Fibroblast of skin of scalp (primary cell): ENCODE data around the gene AMACR. TPM values are rescaled to one million over a fixed set of nuclear protein-coding genes. Genes with fewer than 3 reads are reported as not detected.

Experiments
- DNase-seq: peaks from one replicate; pipeline ENCODE4 v3.0.0-alpha.2; 2013
- polyA plus RNA-seq, 2 experiments: library from polyadenylated mRNA; unstranded; fragments of 120-200 nt; gene quantifications; one replicate each; pipeline ENCODE4 v1.2.1, GENCODE V29; 2013; ENCODE audit not compliant: insufficient read length in 2 of 2

The AMACR gene
- 14.6 TPM for polyA plus RNA-seq (2013, experiment 1 of 2; ENCODE audit: insufficient read length)
- 13.9 TPM for polyA plus RNA-seq (2013, experiment 2 of 2; ENCODE audit: insufficient read length)

- DNase-seq, result peak; percentile 93
These were observed at the start of gene AMACR for GRCh38 chr5:34007621-34008600. TSS of gene AMACR (minus strand) at chr5:34008050. CDS start at chr5:34008019, 31 bp downstream.

- DNase-seq, result no peak
These were observed 49.7 kb upstream of the AMACR start for GRCh38 chr5:34057569-34057968.

DNA sequence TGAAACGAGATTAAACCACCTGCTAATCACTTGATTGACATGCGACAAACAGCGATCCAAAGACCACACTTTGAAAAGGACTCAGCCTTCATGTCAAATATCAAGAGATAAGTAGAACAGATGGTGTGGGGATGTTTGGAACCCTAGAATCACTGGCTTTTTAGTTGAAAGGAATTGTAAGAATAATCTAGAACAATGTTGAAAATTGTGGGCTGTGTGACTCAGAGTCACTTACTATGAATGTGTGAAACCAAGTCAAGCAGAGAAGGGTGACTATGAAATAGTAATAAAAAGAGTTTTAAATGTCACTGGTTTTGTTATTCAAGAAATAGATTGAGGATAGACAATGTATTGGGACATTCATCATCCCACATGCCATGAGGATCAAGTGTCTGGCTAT is 49.3 kb upstream of the AMACR start:
- no peak for DNase-seq

GRCh38 chr5:34055667-34056066 is 47.8 kb upstream of the AMACR start:
- no peak for DNase-seq

DNA sequence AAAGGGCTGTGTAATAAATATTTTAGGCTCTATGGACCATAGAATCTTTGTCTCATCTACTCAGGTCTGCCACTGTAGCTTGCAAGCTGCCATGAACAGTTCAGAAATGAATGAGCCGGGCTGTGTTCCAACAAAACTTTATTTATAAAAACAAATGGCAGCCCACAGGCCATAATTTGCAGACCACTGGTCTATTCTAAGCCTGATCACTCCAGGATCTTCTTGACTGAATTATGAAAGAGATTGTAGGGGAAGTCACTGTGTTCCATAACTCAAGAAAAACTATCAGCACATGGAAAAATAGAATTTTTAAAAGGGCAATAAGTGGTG is 46.5 kb upstream of the AMACR start:
- DNase-seq, result no peak

- no peak for DNase-seq
These were observed 45.9 kb upstream of the AMACR start for GRCh38 chr5:34053571-34054399.

DNA sequence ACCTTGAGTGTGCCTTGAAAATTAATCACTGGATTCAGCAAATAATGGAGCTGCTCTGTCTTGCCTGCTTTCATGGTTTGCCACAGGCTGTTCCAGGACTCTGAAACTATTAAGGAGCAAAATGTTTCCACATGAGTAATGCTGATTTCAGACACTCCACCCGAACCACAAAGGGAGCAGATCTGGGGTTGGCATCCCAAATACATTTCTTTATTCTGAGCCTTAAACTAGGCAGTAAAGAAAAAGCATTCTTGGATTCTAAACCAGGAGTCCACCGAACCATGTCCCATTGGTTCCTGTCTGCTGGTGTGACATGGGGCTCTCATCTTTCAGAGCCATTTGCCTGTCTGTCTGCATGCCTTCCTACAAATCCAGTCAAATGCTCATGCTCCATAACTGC is 45.3 kb upstream of the AMACR start:
- DNase-seq, result peak; percentile 95

GRCh38 chr5:34051374-34051980 is 43.6 kb upstream of the AMACR start:
- no peak for DNase-seq

DNA sequence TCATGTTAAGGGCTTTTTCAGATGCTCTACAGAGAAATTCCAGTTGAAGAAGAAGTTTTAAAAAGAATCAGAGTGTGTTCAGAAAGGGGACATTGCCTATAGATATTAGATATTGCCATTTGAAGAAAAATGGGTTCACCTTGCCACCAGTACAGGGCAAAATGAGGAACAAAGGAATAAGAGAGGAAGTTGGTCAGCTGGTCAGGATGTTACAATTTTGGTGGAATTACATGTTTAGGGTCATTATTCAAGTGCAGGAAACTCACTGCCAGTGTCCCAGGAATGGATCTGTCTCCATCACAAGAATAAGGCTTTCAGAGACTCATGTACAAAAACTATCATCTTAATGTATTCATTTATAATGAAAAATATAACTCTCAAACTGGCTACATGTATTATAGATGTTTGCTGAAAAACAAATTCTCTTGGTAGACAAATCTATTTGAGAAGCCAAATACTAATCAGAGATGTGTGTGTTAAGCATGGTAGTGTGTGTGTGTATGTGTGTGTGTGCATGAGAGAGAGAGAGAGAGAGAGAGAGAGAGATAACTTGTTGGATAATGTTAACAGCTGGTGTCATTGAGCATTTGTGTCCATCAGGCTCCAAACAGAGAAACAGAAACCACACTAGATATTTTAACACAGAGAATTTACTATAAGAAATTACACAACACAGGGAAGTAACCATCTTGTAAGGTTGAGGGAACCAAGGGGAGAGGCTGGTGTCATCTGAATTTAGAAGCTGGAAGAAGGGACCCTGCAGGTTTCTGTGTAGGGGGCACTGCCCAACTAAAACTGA is 40.1 kb upstream of the AMACR start:
- no peak for DNase-seq

DNA sequence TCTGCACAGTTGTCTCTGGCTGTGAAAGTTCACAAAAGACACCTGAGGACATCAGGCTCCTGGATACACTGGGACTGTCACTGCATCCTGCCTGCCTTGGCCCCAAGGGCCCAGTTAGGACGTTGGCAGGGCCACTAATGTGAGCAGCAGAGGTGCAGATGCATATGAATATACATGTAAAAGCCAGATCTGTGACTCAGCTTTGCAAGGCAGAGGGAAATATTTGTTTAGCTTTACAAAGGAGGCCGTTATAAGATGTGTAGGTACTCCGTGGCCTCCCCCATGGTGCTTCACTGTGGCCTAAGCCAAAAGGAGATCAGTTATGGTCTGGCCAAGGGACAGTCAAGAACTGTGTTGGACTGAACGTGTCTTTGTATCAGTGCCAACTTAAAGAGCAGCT is 39.3 kb upstream of the AMACR start:
- DNase-seq, result no peak

DNA sequence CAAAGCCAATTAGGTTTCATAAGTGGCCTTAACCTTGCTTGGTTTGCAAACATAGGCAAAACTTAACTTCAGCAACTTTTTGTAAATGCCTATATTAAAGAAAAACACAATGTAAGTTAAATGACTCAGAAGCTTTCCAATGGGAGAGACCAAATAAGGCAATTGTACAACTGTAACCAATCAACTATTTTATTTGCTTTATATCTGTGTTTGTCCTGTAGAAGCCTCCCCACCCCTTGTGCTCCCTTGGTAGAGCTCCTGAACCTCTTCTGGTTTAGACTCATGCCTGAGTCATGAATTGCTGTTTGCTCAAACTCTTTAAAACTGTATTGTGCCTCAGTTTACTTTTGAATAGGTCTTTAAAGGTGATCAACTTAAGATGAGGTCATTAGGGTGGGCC is 38.1 kb upstream of the AMACR start:
- DNase-seq, result peak; percentile 88

GRCh38 chr5:34045023-34045422 is 37.2 kb upstream of the AMACR start:
- no peak for DNase-seq

- no peak for DNase-seq
These were observed 35.4 kb upstream of the AMACR start, which contains the start of gene C1QTNF3 for GRCh38 chr5:34043099-34043876. TSS of gene C1QTNF3 (minus strand) at chr5:34043213. CDS start at chr5:34043125, 88 bp downstream.

DNA sequence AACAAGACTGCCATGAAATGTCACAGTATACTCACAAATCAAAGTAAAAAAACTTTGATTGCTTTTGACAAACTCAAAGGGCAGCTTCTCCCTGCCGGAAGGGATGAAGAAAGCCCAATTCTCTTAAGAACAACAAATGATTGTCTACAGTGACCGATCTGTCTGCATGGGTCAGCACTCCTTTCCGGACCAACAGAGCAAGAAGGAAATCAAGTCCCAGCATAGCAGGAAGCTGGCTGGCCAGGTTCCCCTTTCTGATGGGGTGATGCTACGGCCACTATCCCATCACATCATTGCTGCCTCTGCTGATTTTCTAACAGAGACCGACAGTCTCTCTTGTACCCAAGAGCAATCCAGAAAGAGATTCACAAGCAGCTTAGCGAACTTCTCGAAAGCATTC is 34.5 kb upstream of the AMACR start:
- no peak for DNase-seq

- no peak for DNase-seq
These were observed 33.6 kb upstream of the AMACR start for GRCh38 chr5:34041247-34041972.

DNA sequence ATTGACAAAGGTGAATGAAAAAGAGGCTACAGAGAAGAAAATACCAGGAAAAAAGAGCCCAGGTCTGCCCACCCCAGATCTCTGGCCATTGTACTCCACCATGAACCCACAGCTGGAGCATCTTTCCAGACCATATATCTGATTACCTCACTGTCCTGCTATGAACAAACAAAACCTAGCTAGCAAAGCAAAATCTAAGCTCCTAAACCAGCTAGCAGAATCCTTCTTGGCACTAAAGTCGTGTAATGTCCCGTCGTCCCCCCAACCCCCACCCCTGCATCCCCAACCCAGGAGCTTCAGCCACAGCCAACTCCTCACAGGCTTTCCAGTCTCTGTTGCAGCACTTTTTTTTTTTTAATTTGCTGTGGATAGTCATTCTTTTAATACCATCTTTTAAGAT is 32.6 kb upstream of the AMACR start:
- DNase-seq, result peak; percentile 42

DNA sequence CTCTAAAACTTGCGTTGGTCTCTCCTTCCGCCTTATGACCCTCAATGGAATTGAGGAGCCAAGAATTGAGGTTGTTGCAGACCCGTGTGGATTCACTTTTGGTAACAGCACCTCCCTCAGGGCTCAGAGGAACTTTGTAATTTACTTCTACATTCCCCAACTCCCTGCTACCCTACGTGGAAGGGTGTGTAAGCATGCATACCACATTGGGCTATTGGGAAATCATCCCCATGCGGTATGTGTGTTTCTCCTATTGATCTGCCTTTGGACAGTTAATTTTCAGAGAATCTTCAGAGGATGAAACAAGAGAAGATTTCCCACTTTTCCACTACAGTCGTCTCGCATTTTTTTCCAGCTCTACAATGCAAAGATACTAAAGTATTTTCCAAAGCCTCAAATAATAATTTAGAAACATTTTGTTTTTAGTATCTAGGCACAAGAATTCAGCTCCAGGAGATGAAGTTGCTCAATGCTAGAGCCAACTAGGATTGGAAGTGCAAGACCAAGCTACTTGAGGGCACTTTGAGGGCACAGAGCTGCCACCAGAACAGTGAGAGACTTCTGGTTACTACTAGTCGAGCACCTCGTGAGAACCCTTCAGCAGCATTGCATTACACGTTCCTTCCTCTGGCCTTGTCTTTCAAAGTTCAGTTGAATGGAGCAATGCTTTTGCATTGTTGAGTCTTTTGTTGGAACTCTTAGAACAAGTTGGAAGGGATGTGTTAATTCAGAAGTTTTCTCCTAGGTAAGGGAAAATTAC is 31.7 kb upstream of the AMACR start:
- no peak for DNase-seq

GRCh38 chr5:34038838-34039237 is 31.0 kb upstream of the AMACR start:
- no peak for DNase-seq

GRCh38 chr5:34038390-34038789 is 30.5 kb upstream of the AMACR start:
- DNase-seq, result peak; percentile 54

- no peak for DNase-seq
These were observed 29.9 kb upstream of the AMACR start for GRCh38 chr5:34037726-34038125.
